HG02798 (cell line): ENCODE measurements around the gene FKBP11.
"Not testable (repeated sequence)": the region's sequence is repeated elsewhere in the genome, so short reads cannot be mapped to it uniquely, and the experiment has no call there.

Experiments used
- ATAC-seq: cut with Tn5 transposase; IDR thresholded peaks from one replicate; pipeline ENCODE4 v1.9.1; 2021; ENCODE audit warnings: mild to moderate bottlenecking; ENCODE audit not compliant: unreplicated experiment, poor library complexity

The FKBP11 gene

DNA sequence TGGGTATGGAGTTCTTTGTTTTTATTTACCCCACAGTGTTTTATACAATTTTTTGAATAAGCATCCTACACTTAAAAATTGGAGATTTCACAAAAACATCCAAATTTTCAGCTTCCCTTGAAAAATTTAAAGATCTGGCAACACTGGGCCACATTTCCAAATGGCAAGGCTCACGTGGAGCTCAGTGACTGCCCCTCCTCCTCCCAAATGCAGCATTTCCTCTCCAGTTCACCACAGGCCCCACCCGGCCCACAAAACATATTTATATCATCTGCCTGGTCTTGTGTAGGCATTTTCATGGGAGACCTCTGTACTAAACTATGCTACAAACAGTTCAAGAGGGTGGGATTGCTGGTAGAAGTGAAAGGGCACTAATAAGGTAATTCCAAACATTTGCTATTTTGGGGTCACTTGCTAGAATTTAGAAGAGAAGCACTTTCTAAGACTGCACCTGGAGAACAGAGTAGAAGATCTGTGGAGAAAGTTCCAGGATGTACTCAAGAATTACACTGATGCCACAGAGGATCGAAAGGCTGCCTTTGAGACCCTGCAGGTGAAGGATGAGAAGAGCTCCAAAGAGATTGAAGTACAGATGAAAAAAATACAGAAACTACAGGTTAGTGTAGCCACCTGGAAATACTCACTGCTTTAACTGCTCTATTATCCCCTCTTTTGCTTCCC lies 7.3 kb downstream of the FKBP11 start:
- no peak for ATAC-seq

DNA sequence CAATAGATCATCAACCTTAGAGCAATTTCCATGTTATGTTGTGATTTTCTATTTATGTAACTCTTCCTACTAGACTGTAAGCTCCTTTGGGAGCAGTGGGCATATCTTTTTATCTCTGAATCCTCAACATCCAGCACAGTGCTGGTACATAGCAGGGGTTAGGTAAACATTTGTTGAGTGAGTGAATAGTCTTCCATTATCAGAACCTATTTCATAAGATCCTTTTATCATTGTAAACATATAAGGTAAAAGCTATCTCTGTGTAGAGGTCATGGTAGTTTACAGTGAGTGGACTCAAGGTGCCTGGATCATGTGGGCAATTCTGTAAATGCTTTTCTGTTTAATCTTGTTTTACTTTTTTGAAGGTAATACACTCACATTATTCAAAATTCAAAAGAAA lies 15.1 kb downstream of the FKBP11 start:
- ATAC-seq = no peak

DNA sequence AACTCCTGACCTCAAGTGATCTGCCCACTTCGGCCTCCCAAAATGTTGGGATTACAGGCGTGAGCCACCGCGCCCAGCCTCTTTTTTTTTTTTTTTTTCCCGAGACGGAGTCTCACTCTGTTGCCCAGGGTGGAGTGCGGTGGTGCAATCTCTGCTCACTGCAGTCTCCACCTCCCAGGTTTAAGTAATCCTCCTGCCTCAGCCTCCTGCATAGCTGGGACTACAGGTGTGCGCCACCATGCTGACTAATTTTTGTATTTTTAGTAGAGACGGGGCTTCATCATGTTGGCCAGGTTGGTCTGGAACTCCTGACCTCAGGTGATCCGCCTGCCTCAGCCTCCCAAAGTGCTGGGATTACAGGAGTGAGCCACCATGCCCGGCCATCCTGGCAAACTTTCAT lies 15.6 kb downstream of the FKBP11 start:
- not testable (repeated sequence) for ATAC-seq

DNA sequence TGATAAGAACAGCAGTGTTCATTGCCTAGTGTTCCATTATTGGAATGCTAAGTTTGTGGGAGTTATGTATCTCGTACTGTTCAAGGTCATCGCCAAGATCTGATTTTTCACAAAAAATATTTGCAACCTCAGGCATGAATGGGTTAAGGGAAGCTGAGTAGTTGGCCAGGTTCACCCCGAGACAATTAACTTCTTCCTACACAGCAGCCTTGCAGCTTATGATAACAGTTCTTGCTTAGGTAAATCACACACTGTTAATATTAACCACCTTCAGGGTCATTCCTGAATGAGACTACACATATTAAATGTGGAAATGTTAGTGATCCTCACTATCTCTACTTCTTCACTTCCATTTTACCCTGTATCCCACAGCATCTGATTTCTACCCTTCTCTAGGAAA lies 18.0 kb downstream of the FKBP11 start:
- no peak for ATAC-seq

DNA sequence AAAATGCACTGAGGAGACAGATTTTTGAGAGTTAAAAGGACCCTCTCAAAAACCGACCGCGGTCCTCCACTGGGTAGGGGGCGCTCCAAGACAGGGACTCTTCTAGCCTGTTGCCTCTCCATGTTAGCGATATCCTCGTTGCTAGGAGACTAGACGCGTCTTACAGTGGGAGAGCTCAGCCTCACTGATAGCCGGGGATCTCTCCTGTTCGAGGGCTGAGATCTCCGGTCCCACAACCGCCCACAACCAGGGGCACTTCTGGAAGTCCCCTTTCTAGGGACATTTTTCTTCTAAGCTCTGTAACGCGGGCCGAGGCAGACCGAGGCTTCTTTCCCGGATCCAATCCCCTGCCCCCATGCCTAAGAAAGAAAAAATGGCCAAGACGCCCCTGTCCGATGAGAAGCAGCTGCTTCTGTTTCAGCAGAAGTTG lies 21.3 kb downstream of the FKBP11 start:
- peak; percentile 74 for ATAC-seq

DNA sequence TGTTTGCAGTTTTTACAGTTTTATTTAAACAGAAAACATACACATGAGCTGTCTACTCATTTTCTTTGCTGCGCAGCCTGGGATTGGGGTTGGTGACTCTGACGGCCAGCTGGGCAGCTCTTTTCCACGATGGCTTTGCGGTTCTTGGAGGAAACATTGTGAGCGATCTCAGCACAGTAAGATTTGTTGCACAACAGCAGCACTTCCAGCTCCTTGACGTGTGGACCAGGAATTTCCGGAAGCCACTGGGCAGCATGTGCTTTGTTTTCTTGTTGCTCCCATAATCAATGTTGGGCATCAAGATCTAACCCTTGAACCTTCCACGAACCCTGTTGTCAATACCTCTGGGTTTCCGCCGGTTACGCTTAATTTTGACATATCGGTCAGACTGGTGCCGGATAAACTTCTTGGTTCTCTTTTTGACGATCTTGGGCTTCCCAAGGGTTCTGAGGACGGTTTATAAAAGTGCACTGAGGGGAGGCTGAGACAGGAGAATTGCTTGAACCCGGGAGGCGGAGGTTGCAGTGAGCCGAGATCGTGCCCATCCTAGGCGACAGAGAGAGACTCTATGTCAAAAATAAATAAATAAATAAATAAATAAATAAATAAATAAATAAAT lies 21.8 kb downstream of the FKBP11 start:
- no peak for ATAC-seq

DNA sequence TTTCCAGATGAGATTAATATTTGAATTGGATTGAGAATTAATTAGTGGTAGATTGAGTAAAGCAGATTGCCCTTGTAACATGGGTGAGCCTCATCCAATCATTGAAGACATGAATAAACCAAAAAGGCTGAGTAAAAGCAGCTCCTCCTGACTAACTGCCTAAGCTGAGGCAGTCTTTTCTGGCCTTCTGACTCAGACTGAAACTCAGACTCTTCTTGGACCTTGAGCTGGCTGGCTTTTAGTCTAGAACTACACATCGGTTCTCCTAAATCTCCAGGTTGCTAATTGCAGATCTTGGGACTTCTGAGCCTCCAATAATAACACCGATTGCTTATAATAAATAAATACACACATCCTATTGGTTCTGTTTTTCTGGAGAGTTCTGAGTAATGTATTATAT lies 24.0 kb downstream of the FKBP11 start:
- peak; percentile 56 for ATAC-seq

DNA sequence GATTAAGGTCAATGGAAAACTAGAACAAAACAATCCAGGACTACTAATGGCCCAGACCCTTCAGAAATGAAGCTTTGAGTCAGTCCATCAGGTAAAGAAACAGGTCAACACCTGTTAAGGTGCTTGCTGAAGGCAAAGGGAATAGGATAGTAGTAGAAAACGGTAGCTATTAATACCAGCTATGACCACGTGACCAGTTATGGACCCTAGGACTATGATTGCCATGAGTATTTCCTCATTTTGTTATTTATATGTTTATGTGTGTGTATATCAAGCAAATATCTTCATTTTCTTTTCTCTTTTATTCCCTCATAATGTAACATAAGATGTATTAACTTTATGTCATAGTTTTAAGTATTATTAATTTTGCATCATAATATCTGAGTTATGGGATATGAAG lies 25.6 kb downstream of the FKBP11 start:
- ATAC-seq = no peak

DNA sequence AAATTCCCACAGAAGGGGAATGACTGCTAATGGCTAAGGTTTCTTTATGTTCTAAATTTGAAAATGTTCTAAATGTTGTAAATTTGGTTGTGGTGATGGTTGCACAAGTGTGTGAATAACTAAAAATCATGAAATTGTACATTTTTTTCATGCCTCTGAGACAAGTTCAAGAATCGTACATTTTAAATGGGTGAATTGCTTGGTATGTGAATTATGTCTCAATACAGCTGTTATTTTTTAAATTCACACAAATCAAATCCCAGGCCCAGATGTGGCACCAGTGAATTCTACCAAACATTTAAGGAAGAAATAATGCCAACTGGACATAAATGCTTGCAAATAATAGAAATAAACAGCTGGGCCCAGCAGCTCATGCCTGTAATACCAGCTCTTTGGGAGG lies 31.0 kb downstream of the FKBP11 start:
- no peak for ATAC-seq

DNA sequence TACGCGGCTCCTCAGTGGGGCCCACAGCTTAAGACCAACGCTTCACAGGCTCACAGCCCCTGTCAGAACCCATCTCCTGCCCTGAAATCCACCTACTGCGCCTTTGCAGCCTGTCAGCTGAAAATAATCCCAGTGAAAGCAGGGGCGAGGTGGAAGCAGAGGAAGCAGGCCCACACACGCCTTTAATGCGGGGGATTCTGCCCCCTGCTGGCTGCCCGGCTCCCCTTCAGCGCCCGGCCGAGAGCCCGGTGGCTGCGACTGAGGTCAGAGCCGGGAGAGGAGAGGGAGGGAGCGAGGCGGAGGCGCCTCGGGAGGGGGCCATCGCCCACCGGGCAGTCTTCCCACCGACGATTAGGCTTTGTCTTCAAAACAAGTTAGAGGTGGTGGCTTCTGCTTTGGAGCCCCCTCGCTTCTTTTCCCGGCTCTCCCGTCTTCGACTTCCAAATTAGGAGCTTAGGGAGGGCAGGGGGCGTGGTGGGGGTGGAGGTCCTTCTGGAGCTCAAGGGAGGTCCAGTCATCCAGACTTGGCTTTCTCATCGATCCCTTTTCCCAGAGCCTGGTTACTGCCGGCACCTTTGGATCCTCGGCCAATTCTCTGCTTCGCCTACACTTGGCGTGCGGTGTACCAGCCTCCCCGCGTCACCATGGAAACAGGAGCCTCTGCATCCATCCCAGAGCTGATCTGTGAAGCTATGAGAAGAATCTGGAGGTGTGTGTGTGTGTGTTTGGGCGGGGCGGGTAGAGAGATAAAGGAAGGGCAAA lies 34.5 kb downstream of the FKBP11 start:
- peak; percentile 71 for ATAC-seq

DNA sequence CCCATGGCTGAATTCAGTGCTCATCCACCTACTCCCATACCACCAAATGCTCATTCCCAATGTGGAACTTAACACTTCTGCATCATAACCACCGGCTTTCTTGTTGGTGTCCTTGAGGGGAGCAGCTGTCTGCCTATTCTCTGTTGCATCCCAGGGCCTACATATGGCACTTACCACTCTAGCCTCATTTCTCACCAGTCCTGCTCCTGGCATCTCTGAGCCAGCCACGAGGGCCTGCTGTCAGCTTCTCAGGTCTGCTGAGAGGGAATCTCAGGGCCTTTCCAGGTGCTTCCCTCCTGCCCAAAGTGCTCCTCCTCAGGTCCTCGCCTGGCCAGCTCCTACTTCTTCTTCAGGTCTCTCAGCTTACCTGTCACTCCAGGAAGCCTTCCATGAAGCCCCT lies 35.6 kb downstream of the FKBP11 start:
- no peak for ATAC-seq

DNA sequence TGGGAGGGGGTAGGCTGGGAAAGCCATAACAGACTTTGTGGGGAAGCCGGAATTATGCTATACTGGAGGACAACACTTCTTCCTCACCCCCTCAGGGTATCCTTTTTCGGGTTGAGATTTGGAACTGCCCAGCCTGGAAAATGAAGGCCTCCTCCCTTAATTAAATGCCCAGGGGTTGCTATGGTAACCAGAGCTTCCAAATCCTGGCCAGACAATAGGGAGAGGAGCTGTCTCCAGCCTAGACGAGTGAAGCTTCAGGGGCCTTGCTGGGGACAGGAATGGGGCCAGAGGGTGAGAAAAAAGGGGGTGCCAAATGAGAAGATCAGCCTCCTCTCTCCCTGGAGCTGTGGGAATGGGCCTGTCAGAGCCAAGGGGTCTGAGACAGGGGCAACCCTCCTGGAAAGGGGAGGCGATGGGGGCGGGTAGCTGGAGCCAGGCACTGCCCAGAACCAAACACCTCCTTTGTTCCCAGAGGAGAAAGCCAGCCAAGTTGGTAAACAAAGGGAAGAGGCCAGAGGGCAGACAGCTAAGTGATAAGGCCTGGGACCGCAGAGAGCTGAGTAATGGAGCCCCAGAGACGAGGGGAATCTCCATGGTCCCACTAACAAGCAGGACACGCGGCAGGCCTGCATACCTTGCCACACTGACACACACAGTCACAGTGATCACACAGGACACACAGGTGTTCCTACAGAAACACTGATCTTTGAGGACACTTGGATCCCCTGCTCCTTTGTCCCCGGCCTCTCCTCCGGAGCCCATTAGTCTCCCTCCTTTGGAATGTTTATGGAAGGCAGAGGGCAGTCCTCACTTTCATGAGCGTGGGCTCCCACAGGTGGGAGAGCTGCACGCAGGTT lies 41.8 kb downstream of the FKBP11 start:
- ATAC-seq = no peak

DNA sequence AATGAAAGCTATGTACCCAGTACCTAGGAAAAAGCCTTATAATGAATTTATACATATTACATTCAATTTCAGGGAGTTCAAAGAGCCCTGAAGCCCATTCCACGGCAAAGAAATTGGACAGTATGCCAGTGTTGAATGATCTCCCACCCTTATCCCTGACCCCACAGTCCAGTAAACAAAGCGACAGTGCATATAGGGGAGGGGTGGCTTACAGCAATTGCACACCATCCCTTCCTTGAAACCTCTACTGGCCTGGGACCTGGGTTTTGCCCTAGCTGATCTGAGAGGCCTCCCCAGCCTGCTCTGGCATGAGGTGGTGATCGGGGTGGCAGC lies 42.4 kb downstream of the FKBP11 start:
- ATAC-seq = no peak

DNA sequence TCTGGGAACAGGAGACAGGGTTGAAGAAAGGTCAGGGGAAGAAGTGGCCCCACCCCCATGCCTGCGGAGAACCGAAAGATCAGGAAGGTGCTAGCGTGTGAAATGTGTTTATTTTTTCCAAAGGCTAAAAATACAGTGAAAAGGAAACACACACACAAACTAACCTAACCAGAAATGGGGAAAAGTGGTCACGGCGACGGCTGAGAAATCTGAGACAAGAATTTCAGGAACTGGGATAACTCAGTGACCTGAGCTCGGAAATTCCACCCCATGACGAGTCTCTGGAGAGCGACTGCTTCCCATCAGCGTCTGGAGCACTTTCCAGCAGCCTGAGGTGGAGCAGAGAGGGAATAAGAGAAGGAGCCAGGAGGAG lies 43.0 kb downstream of the FKBP11 start:
- no peak for ATAC-seq

DNA sequence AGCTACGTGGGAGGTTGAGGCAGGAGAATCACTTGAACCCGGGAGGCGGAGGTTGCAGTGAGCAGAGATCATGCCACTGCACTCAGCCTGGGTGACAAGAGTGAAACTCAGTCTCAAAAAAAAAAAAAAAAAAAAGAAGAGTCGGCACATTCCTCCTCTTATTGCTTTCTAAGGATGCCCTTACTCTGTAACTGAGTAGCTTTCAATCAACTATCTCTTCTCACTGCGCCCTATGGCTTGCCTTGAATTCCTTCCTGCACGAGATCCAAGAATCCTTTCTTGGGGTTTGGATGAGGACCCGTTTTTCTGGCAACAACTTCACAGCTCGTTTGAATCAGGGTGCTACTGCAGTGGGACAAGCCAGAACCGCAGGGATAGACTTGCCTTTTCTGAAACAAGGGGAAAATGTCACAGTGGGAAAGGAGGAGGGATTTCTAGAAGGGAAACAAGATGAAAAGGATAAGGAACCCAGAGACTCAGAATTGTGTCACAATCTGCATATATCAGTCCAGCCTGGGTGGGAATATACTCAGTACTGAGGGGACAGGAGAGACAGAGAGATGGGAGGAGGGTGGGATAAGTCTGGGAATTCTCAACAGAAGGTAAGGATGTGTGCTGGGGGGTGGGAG lies 43.5 kb downstream of the FKBP11 start:
- no peak for ATAC-seq

DNA sequence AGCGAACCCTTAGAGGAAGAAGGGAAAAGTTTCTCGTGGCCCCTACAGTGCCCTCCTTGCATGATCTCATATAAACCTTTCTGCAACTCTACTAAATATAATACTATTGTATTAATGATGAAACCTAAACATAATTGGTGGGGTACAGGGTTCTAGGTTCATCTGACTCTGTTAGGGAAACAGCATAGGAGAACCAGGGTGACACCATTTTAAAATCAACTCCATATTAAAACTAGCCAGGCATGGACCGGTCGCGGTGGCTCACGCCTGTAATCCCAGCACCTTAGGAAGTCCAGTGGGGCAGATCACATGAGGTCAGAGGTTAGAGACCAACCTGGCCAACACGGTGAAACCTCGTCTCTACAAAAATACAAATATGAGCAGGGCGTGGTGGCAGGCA lies 44.6 kb downstream of the FKBP11 start:
- ATAC-seq = no peak

DNA sequence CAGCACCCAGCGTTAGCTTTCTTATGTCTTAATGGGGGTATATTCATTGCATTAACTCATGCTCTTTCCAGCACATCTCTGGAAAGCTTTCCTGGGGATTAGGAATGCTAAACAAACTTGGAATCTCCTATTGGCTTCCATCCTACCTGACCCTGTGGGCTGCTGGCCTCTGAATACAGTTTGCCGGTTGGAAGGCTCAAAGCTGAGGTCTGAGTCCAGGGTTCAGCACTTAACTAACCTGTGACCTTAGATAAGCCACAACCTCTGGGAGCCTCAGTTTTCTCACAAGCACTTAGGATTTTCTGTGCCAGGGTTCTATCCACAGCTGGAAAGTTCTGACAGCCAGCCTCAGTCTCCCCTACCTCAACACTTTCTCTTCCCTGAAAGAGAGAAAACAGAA lies 46.7 kb downstream of the FKBP11 start:
- no peak for ATAC-seq

DNA sequence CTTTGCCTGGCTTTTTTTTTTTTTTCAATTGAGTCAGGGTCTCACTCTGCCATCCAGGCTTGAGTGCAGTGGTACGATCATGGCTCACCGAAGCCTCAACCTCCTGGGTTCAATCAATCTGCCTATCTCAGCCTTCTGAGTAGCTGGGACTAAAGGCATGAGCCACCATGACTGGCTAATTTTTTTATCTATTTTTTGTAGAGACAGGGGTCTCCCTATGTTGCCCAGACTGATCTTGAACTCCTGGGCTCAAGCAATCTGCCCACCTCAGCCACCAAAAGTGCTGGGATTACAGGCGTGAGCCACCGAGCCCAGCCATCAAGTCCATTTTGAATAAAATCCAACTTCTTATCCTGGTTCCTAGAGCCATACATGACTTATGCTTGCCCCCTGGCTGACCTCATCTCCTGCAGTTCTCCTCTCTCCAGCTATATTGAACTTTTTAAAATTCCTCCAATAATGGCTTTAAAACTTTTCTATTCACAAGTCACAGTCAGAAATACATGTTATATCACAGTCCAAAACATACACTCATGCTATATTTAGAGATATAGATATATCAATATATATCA lies 49.3 kb downstream of the FKBP11 start:
- ATAC-seq = no peak

DNA sequence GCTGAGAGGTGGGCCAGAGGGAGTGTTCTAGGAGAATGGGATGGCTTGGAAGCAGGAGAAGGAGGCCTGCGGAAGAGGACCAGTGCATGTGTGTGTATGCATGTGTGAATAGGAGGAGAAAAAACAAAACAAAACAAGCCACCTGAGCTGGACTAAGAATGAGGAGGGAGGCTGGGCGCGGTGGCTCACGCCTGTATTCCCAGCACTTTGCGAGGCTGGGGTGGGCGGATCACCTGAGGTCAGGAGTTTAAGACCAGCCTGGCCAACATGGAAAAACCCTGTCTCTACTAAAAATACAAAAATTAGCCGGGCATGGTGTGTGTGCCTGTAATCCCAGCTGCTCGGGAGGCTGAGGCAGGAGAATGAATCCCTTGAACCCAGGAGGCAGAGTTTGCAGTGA lies 51.8 kb downstream of the FKBP11 start:
- ATAC-seq = not testable (repeated sequence)

DNA sequence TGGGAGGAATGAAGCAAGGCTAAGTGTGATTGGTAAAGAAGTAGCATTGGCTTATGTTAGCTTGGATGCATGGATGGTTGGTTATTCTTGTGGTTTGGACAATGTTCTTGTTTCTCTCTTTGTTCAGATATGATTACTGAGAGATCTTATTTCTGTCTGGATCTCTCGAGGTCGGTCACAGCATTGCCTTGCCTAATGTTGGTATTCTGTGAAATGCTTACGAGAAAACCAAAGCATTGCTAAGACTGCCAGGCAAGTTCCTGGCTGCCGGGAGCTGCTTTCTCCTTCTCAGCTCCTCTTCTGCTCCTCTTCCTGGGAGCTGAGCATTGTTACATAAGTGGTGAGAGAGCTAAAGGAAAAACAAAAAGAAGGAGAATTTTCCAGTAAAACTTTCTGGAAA lies 52.2 kb downstream of the FKBP11 start:
- no peak for ATAC-seq
